SK-N-SH treated with all-trans-retinoic acid at 6 μM for 48 hours (cell line): Measurements from ENCODE around the gene DCLK2.

Experiments used
- CSDC2 ChIP-seq: fragments of 250-450 bp; sonication (Bioruptor Pico); IDR thresholded peaks from 2 replicates; pipeline ENCODE4 v1.5.0; 2020; ENCODE audit warnings: mild to moderate bottlenecking, moderate library complexity
- POU6F1 ChIP-seq: fragments of 250-450 bp; sonication (Bioruptor Pico); IDR thresholded peaks from 2 replicates; pipeline ENCODE4 v1.8.0; 2021; ENCODE audit warnings: low read depth, mild to moderate bottlenecking, moderate library complexity, borderline replicate concordance
- ZFP30 ChIP-seq: fragments of 450-650 bp; formaldehyde crosslinking; IDR thresholded peaks from 2 replicates; pipeline ENCODE4 v1.5.0; 2022; ENCODE audit warnings: mild to moderate bottlenecking, moderate library complexity
- ZNF565 ChIP-seq: fragments of 450-650 bp; formaldehyde crosslinking; conservative IDR thresholded peaks from 2 replicates; pipeline ENCODE4 v1.5.0; 2020; ENCODE audit warnings: low read depth, mild to moderate bottlenecking, moderate library complexity
- TF ChIP-seq, protein P1 (sequence below): fragments of 250-450 bp; sonication (Bioruptor Pico); IDR thresholded peaks from 2 replicates; pipeline ENCODE4 v1.8.0; 2020; ENCODE audit warnings: mild to moderate bottlenecking, moderate library complexity, borderline replicate concordance
- TF ChIP-seq, protein P2 (sequence below): fragments of 250-450 bp; sonication (Bioruptor Pico); IDR thresholded peaks from 2 replicates; pipeline ENCODE4 v1.5.1; 2020; ENCODE audit warnings: low read depth, mild to moderate bottlenecking, moderate library complexity
- TF ChIP-seq, protein P3 (sequence below): fragments of 250-450 bp; sonication (Bioruptor Pico); IDR thresholded peaks from 2 replicates; pipeline ENCODE4 v1.5.0; 2020; ENCODE audit warnings: mild to moderate bottlenecking, moderate library complexity

- TF ChIP-seq, protein P1, sequence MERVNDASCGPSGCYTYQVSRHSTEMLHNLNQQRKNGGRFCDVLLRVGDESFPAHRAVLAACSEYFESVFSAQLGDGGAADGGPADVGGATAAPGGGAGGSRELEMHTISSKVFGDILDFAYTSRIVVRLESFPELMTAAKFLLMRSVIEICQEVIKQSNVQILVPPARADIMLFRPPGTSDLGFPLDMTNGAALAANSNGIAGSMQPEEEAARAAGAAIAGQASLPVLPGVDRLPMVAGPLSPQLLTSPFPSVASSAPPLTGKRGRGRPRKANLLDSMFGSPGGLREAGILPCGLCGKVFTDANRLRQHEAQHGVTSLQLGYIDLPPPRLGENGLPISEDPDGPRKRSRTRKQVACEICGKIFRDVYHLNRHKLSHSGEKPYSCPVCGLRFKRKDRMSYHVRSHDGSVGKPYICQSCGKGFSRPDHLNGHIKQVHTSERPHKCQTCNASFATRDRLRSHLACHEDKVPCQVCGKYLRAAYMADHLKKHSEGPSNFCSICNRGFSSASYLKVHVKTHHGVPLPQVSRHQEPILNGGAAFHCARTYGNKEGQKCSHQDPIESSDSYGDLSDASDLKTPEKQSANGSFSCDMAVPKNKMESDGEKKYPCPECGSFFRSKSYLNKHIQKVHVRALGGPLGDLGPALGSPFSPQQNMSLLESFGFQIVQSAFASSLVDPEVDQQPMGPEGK, result no peak
- TF ChIP-seq ZFP30 (no peak), CSDC2 (CRISPR knock-in tag) (no peak), POU6F1 (CRISPR knock-in tag) (no peak), ZNF565 (CRISPR knock-in tag) (no peak)
- TF ChIP-seq, protein P2, sequence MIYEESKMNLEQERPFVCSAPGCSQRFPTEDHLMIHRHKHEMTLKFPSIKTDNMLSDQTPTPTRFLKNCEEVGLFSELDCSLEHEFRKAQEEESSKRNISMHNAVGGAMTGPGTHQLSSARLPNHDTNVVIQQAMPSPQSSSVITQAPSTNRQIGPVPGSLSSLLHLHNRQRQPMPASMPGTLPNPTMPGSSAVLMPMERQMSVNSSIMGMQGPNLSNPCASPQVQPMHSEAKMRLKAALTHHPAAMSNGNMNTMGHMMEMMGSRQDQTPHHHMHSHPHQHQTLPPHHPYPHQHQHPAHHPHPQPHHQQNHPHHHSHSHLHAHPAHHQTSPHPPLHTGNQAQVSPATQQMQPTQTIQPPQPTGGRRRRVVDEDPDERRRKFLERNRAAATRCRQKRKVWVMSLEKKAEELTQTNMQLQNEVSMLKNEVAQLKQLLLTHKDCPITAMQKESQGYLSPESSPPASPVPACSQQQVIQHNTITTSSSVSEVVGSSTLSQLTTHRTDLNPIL (CRISPR knock-in tag), result no peak
- TF ChIP-seq, protein P3, sequence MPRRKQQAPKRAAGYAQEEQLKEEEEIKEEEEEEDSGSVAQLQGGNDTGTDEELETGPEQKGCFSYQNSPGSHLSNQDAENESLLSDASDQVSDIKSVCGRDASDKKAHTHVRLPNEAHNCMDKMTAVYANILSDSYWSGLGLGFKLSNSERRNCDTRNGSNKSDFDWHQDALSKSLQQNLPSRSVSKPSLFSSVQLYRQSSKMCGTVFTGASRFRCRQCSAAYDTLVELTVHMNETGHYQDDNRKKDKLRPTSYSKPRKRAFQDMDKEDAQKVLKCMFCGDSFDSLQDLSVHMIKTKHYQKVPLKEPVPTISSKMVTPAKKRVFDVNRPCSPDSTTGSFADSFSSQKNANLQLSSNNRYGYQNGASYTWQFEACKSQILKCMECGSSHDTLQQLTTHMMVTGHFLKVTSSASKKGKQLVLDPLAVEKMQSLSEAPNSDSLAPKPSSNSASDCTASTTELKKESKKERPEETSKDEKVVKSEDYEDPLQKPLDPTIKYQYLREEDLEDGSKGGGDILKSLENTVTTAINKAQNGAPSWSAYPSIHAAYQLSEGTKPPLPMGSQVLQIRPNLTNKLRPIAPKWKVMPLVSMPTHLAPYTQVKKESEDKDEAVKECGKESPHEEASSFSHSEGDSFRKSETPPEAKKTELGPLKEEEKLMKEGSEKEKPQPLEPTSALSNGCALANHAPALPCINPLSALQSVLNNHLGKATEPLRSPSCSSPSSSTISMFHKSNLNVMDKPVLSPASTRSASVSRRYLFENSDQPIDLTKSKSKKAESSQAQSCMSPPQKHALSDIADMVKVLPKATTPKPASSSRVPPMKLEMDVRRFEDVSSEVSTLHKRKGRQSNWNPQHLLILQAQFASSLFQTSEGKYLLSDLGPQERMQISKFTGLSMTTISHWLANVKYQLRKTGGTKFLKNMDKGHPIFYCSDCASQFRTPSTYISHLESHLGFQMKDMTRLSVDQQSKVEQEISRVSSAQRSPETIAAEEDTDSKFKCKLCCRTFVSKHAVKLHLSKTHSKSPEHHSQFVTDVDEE, result no peak
These were observed 38.7 kb upstream of the DCLK2 start for GRCh38 chr4:150039274-150040127.
